HG02763 (cell line): ENCODE data around the gene PTPN11.
A peak's percentile ranks its signal among the peaks of the same experiment; 100 is the strongest.
"Not testable (repeated sequence)": the region's sequence is repeated elsewhere in the genome, so short reads cannot be mapped to it uniquely, and the experiment has no call there.

Experiments used
- ATAC-seq: cut with Tn5 transposase; IDR thresholded peaks from one replicate; pipeline ENCODE4 v1.9.1; 2021; ENCODE audit warnings: mild to moderate bottlenecking, moderate library complexity; ENCODE audit not compliant: unreplicated experiment

Gene PTPN11

GRCh38 chr12:112409064-112409905 lies 9.5 kb upstream of the PTPN11 start, which contains the start of gene RPL6:
TSS of gene RPL6 (minus strand) at chr12:112409605. CDS start at chr12:112408656, 949 bp downstream.
- ATAC-seq = peak; percentile 65

- no peak for ATAC-seq
Measured at GRCh38 chr12:112409906-112410244, 8.9 kb upstream of the PTPN11 start.

GRCh38 chr12:112413855-112414625 lies 4.7 kb upstream of the PTPN11 start:
- ATAC-seq = no peak

GRCh38 chr12:112415457-112415856 lies 3.3 kb upstream of the PTPN11 start:
- ATAC-seq = not testable (repeated sequence)

- no peak for ATAC-seq
Measured at GRCh38 chr12:112418273-112418607, 507 bp upstream of the PTPN11 start.

- ATAC-seq = no peak
Measured at GRCh38 chr12:112419297-112420133, 768 bp downstream of the PTPN11 start.

- no peak for ATAC-seq
Measured at GRCh38 chr12:112420740-112421139, 2.0 kb downstream of the PTPN11 start.

GRCh38 chr12:112421363-112421762 lies 2.6 kb downstream of the PTPN11 start:
- no peak for ATAC-seq

GRCh38 chr12:112422531-112422930 lies 3.8 kb downstream of the PTPN11 start:
- ATAC-seq = no peak

- no peak for ATAC-seq
Measured at GRCh38 chr12:112424126-112424525, 5.4 kb downstream of the PTPN11 start.

- ATAC-seq = no peak
Measured at GRCh38 chr12:112425582-112426382, 7.0 kb downstream of the PTPN11 start.

- ATAC-seq = no peak
Measured at GRCh38 chr12:112427760-112428159, 9.0 kb downstream of the PTPN11 start.

- no peak for ATAC-seq
Measured at GRCh38 chr12:112430929-112431328, 12.2 kb downstream of the PTPN11 start.

- ATAC-seq = no peak
Measured at GRCh38 chr12:112431965-112432364, 13.2 kb downstream of the PTPN11 start.

- no peak for ATAC-seq
Measured at GRCh38 chr12:112433551-112433950, 14.8 kb downstream of the PTPN11 start.

- ATAC-seq = not testable (repeated sequence)
Measured at GRCh38 chr12:112438645-112439044, 19.9 kb downstream of the PTPN11 start.

- ATAC-seq = no peak
Measured at GRCh38 chr12:112439769-112440168, 21.0 kb downstream of the PTPN11 start.

- ATAC-seq = not testable (repeated sequence)
Measured at GRCh38 chr12:112440653-112441052, 21.9 kb downstream of the PTPN11 start.

GRCh38 chr12:112443916-112444315 lies 25.2 kb downstream of the PTPN11 start:
- no peak for ATAC-seq

GRCh38 chr12:112446008-112446725 lies 27.4 kb downstream of the PTPN11 start:
- no peak for ATAC-seq
